Measurements from ENCODE around the gene ARMC5. TPM values are rescaled to one million over a fixed set of nuclear protein-coding genes. Genes with fewer than 3 reads are reported as not detected.

ARMC5 gene
- total RNA-seq, 1 donor from 2014 or later = 11.5 TPM

DNA sequence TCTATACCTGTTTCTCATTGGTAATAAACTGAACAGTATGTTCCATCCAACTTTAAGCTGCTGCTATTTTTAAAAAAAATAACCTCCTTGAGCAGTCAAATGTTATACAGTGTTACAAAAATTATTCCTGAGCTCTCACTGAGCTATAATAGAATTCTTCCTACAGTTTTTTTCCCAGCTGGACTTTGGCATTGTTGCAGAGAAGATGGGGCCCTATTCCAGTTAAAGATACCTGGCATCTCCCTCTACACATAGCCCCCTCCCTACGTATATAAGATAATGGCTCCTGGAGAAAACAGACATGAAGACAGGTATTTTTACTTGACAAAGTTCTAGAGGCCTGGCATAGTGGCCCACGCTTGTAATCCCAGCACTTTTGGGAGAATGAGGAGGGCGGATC, 29.5 kb upstream of the ARMC5 start:
- Histone ChIP-seq H3K4me2 (ENCODE audit: low read length) (no peak overlapping the region), H4K20me1 (ENCODE audit: insufficient read depth, low read length) (no peaks in the 10 kb centered on the region), H3K27me3 (ENCODE audit: insufficient read depth, low read length) (no peaks in the 10 kb centered on the region), H3K4me1 (ENCODE audit: insufficient read depth, low read length) (no peaks in the 10 kb centered on the region), H3K9me3 (ENCODE audit: insufficient read depth, low read depth, low read length) (no peaks in the 10 kb centered on the region), H3K4me3 (ENCODE audit: insufficient read depth, low read depth, low read length) (no peak overlapping the region), H3K27ac (ENCODE audit: low read depth, low read length) (no peak overlapping the region), H3K36me3 (ENCODE audit: insufficient read depth, low read length) (no peaks in the 10 kb centered on the region), H3K79me2 (ENCODE audit: insufficient read depth, low read length) (no peaks in the 10 kb centered on the region), H3K9ac (ENCODE audit: low read length) (no peak overlapping the region), H2AFZ (ENCODE audit: low read depth, low read length) (no peak overlapping the region)
- TF ChIP-seq, protein P1, sequence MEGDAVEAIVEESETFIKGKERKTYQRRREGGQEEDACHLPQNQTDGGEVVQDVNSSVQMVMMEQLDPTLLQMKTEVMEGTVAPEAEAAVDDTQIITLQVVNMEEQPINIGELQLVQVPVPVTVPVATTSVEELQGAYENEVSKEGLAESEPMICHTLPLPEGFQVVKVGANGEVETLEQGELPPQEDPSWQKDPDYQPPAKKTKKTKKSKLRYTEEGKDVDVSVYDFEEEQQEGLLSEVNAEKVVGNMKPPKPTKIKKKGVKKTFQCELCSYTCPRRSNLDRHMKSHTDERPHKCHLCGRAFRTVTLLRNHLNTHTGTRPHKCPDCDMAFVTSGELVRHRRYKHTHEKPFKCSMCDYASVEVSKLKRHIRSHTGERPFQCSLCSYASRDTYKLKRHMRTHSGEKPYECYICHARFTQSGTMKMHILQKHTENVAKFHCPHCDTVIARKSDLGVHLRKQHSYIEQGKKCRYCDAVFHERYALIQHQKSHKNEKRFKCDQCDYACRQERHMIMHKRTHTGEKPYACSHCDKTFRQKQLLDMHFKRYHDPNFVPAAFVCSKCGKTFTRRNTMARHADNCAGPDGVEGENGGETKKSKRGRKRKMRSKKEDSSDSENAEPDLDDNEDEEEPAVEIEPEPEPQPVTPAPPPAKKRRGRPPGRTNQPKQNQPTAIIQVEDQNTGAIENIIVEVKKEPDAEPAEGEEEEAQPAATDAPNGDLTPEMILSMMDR (IDR thresholded peaks at IDR 0.05; ENCODE audit: insufficient read depth, low read depth, low read length) = no peak
- TF ChIP-seq EZH2 (IDR thresholded peaks at IDR 0.05; ENCODE audit: insufficient read depth, low read length) = no peak
- Mint-ChIP-seq H3K9me3 (ENCODE audit: unreplicated experiment) (peaks cover 8% of the 10 kb centered on the region), H3K4me3 (ENCODE audit: unreplicated experiment) (no peak overlapping the region), H3K4me1 (ENCODE audit: low read depth, unreplicated experiment) (no peaks in the 10 kb centered on the region), H3K27me3 (ENCODE audit: low read depth, unreplicated experiment) (peaks cover 22% of the 10 kb centered on the region), H3K36me3 (ENCODE audit: low read depth, unreplicated experiment) (no peaks in the 10 kb centered on the region), H3K27ac (ENCODE audit: unreplicated experiment) (no peak overlapping the region)
- FAIRE-seq = no peak
- DNase-seq (ENCODE audit: low read depth) = no peak

DNA sequence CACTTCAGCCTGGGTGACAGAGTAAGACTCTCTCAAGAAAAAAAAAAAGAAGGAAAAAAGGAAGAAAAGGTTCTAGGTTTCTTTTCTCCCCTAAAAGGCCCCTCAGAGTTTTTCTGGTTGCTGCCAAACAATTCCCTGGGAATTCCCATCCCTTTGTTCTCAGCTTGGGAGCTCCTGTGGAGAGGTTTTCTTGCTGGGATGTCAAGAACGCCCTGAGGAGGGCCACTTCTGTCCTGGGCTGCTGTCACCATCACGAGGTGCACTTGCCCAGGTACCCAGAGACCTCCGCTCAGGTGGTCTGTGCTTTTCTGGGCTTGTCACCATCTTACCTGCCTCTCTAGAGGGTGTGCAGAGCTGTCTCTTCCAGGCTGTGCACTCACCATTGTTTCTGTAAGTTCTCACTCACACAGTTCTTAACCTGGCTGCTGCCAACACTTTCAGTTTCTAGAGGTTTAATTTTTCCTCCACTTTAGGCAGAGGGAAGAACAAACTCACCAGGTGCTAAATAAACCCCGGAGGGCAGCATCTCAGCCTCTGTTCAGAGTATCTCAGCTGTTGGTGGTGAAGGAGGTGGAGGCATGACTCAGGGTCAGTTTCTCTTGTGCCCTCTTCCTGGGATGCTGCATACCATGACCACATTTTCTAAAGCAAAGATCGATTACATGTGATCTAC, 28.8 kb upstream of the ARMC5 start:
- DNase-seq (ENCODE audit: low read depth) = no peak
- H4K20me1 ChIP-seq (ENCODE audit: insufficient read depth, low read length) = no peaks in the 10 kb centered on the region
- TF ChIP-seq, protein P1 (IDR thresholded peaks at IDR 0.05; ENCODE audit: insufficient read depth, low read depth, low read length) = no peak
- TF ChIP-seq EZH2 (IDR thresholded peaks at IDR 0.05; ENCODE audit: insufficient read depth, low read length) = no peak
- Mint-ChIP-seq H3K36me3 (ENCODE audit: low read depth, unreplicated experiment) (no peaks in the 10 kb centered on the region), H3K9me3 (ENCODE audit: unreplicated experiment) (peaks cover under 1% of the 10 kb centered on the region), H3K4me3 (ENCODE audit: unreplicated experiment) (no peak overlapping the region), H3K4me1 (ENCODE audit: low read depth, unreplicated experiment) (no peaks in the 10 kb centered on the region), H3K27me3 (ENCODE audit: low read depth, unreplicated experiment) (peaks cover 16% of the 10 kb centered on the region), H3K27ac (ENCODE audit: unreplicated experiment) (peak overlapping the region; percentile 48)
- no peaks in the 10 kb centered on the region for H3K27me3 ChIP-seq (ENCODE audit: insufficient read depth, low read length)
- no peak overlapping the region for H3K27ac ChIP-seq (ENCODE audit: low read depth, low read length)
- no peak overlapping the region for H3K9ac ChIP-seq (ENCODE audit: low read length)
- no peaks in the 10 kb centered on the region for H3K4me1 ChIP-seq (ENCODE audit: insufficient read depth, low read length)
- no peaks in the 10 kb centered on the region for H3K9me3 ChIP-seq (ENCODE audit: insufficient read depth, low read depth, low read length)
- no peak overlapping the region for H2AFZ ChIP-seq (ENCODE audit: low read depth, low read length)
- FAIRE-seq = no peak
- H3K79me2 ChIP-seq (ENCODE audit: insufficient read depth, low read length) = no peaks in the 10 kb centered on the region
- no peak overlapping the region for H3K4me2 ChIP-seq (ENCODE audit: low read length)
- H3K4me3 ChIP-seq (ENCODE audit: insufficient read depth, low read depth, low read length) = no peak overlapping the region
- no peaks in the 10 kb centered on the region for H3K36me3 ChIP-seq (ENCODE audit: insufficient read depth, low read length)
